ENCODE results near the gene MTFMT. TPM values are rescaled to one million over a fixed set of nuclear protein-coding genes. Genes with fewer than 3 reads are reported as not detected.

MTFMT gene
- total and polyA plus RNA-seq, 2 of the 13 experiments (the other 11 are each of a cell fraction or from before 2014, with no cell fraction given), result 9.9 to 23.2 TPM

GRCh38 chr15:65044724-65045481 lies 15.5 kb upstream of the MTFMT start, which contains the start of gene SLC51B (continued):
- TF ChIP-seq LCORL (IDR thresholded peaks at IDR 0.05) (no peak), LCORL (CRISPR knock-in tag; IDR thresholded peaks at IDR 0.05) (peak; percentile 76; the same call in 1 of the 2 replicates), MXI1 (IDR thresholded peaks at IDR 0.05; ENCODE audit: borderline replicate concordance, low read depth, low read length) (peak; percentile 73; the same call in 1 of the 3 replicates), MEF2D (CRISPR knock-in tag; IDR thresholded peaks at IDR 0.05) (peak; percentile 75; the same call in 1 of the 2 replicates), TCF7 (IDR thresholded peaks at IDR 0.05; ENCODE audit: low read depth) (peak; percentile 37; the same call in 1 of the 2 replicates), PPARG (CRISPR knock-in tag; conservative IDR thresholded peaks at IDR 0.05) (peak; percentile 85), RAD21 (CRISPR knock-in tag; IDR thresholded peaks at IDR 0.05) (no peak), KDM5A (IDR thresholded peaks at IDR 0.05; ENCODE audit: borderline replicate concordance, low read length) (no peak), ZNF629 (CRISPR knock-in tag; conservative IDR thresholded peaks at IDR 0.05) (peak; percentile 41; the same call in 1 of the 2 replicates), SNAPC4 (CRISPR knock-in tag; IDR thresholded peaks at IDR 0.05) (0 out of 2 replicates have a peak, but pooled peaks have one; percentile 81), ZBTB21 (CRISPR knock-in tag; IDR thresholded peaks at IDR 0.05) (peak; percentile 52; the same call in 1 of the 2 replicates), ZNF251 (CRISPR knock-in tag; IDR thresholded peaks at IDR 0.05) (0 out of 2 replicates have a peak, but pooled peaks have one; percentile 36), POLR2AphosphoS5 (IDR thresholded peaks at IDR 0.05; ENCODE audit: low read depth, low read length) (0 out of 2 replicates have a peak, but pooled peaks have one; percentile 32), NR2F1 (CRISPR knock-in tag; IDR thresholded peaks at IDR 0.05) (peak; percentile 82 to 91; a peak in 3 of 4 replicates), GLI4 (CRISPR knock-in tag; IDR thresholded peaks at IDR 0.05; ENCODE audit: borderline replicate concordance) (no peak), NCOA2 (CRISPR knock-in tag; IDR thresholded peaks at IDR 0.05) (peak; percentile 86)
- TF ChIP-seq, protein P1, sequence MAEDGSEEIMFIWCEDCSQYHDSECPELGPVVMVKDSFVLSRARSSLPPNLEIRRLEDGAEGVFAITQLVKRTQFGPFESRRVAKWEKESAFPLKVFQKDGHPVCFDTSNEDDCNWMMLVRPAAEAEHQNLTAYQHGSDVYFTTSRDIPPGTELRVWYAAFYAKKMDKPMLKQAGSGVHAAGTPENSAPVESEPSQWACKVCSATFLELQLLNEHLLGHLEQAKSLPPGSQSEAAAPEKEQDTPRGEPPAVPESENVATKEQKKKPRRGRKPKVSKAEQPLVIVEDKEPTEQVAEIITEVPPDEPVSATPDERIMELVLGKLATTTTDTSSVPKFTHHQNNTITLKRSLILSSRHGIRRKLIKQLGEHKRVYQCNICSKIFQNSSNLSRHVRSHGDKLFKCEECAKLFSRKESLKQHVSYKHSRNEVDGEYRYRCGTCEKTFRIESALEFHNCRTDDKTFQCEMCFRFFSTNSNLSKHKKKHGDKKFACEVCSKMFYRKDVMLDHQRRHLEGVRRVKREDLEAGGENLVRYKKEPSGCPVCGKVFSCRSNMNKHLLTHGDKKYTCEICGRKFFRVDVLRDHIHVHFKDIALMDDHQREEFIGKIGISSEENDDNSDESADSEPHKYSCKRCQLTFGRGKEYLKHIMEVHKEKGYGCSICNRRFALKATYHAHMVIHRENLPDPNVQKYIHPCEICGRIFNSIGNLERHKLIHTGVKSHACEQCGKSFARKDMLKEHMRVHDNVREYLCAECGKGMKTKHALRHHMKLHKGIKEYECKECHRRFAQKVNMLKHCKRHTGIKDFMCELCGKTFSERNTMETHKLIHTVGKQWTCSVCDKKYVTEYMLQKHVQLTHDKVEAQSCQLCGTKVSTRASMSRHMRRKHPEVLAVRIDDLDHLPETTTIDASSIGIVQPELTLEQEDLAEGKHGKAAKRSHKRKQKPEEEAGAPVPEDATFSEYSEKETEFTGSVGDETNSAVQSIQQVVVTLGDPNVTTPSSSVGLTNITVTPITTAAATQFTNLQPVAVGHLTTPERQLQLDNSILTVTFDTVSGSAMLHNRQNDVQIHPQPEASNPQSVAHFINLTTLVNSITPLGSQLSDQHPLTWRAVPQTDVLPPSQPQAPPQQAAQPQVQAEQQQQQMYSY (CRISPR knock-in tag; IDR thresholded peaks at IDR 0.05), result peak; percentile 62; the same call in 1 of the 2 replicates
- TF ChIP-seq, protein P2, sequence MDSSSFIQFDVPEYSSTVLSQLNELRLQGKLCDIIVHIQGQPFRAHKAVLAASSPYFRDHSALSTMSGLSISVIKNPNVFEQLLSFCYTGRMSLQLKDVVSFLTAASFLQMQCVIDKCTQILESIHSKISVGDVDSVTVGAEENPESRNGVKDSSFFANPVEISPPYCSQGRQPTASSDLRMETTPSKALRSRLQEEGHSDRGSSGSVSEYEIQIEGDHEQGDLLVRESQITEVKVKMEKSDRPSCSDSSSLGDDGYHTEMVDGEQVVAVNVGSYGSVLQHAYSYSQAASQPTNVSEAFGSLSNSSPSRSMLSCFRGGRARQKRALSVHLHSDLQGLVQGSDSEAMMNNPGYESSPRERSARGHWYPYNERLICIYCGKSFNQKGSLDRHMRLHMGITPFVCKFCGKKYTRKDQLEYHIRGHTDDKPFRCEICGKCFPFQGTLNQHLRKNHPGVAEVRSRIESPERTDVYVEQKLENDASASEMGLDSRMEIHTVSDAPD (CRISPR knock-in tag; IDR thresholded peaks at IDR 0.05), result peak; percentile 18; the same call in 1 of the 2 replicates
